ENCODE measurements around the gene EYS. TPM values are rescaled to one million over a fixed set of nuclear protein-coding genes. Genes with fewer than 3 reads are reported as not detected.
"Not testable (repeated sequence)": the region's sequence is repeated elsewhere in the genome, so short reads cannot be mapped to it uniquely, and the experiment has no call there.

EYS gene
- total RNA-seq, 2 donors from 2014 or later, result not detected

DNA sequence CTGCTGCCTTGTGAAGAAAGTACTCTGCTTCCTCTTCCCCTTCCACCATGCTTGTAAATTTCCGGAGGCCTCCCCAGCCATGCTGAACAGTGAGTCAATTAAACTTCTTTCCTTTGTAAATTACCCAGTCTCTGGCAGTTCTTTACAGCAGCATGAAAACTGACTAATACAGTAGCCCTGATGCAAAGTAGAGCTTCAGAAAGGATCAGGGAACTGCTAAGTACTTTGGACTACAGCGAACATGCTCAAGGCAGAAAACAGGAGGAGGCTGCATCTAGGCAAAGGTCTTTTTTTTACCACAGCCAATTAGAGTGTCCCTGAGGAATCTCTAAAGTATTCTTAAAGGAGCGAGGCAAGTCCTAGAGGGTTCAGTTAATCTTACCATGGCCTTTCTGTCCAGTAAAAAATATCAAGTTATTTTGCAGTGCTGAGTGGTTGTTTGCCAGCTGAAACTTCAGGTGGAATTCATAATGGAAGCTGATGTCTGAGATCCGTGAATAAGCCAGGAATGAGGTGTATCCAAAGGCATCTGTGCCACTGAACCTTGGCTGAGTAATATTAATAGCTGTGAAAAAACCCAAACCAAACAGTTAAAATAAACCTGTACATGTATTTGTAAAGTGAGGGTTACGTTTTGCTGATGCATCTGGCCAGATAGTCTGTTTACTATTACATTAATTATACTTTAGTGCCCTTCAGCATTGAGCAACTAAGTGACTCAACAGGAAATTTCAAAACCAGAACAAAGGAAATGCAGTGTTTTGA lies 1901.0 kb downstream of the EYS start:
- no peak for DNase-seq
- no peak overlapping the region for H3K4me3 Mint-ChIP-seq
- H3K9me3 Mint-ChIP-seq, result no peaks in the 10 kb centered on the region
- ATAC-seq (replicated peaks in 1 of 2), result no peak
- H3K27ac Mint-ChIP-seq, result no peak overlapping the region
- H3K36me3 Mint-ChIP-seq (ENCODE audit: insufficient read depth in 2 of 2), result no peaks in the 10 kb centered on the region
- peaks cover 11% of the 10 kb centered on the region for H3K27me3 Mint-ChIP-seq (ENCODE audit: low read depth)
- H3K4me1 Mint-ChIP-seq (ENCODE audit: low read depth), result no peaks in the 10 kb centered on the region

- peaks cover 8% of the 10 kb centered on the region for H3K27me3 Mint-ChIP-seq (ENCODE audit: low read depth)
- DNase-seq, result no peak
- no peaks in the 10 kb centered on the region for H3K36me3 Mint-ChIP-seq (ENCODE audit: insufficient read depth in 2 of 2)
- H3K27ac Mint-ChIP-seq, result no peak overlapping the region
- H3K9me3 Mint-ChIP-seq, result no peaks in the 10 kb centered on the region
- no peak for ATAC-seq (replicated peaks in 1 of 2)
- H3K4me1 Mint-ChIP-seq (ENCODE audit: low read depth), result no peaks in the 10 kb centered on the region
- no peak overlapping the region for H3K4me3 Mint-ChIP-seq
Measured at GRCh38 chr6:63805345-63805744, 1901.7 kb downstream of the EYS start.

DNA sequence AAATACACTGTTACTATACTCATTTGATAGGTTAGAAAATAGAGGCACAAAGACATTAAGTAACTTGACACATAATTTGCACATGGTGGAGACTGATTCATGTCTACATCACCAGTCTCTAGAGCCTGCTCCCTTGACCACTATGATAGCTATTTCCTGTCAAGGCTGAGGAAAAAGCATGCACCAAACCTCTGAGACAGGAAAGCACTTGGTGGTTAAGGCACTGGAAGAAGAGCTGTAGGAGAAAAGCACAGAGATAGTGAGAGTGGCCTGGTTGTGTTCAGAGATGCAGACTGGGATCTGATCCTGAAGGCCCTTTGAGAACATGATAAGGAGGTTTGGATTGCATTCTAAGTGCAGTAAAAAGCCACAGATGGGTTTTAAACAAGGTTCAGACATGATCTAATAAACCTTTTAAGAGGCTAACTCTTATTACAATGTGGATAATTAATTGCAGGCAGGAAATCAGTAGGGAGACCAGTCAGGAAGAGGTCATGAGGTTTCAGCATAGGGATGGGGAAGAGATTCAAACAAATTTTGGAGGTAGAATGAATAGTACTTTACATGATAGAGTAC lies 1902.6 kb downstream of the EYS start:
- Mint-ChIP-seq H3K9me3 (no peaks in the 10 kb centered on the region), H3K4me1 (ENCODE audit: low read depth) (no peaks in the 10 kb centered on the region), H3K27ac (no peak overlapping the region), H3K36me3 (ENCODE audit: insufficient read depth in 2 of 2) (no peaks in the 10 kb centered on the region), H3K27me3 (ENCODE audit: low read depth) (peaks cover 6% of the 10 kb centered on the region), H3K4me3 (no peak overlapping the region)
- DNase-seq (no peak), ATAC-seq (replicated peaks in 1 of 2) (no peak)

- Mint-ChIP-seq H3K9me3 (no peaks in the 10 kb centered on the region), H3K36me3 (ENCODE audit: insufficient read depth in 2 of 2) (no peaks in the 10 kb centered on the region), H3K27ac (no peak overlapping the region), H3K4me3 (no peak overlapping the region), H3K4me1 (ENCODE audit: low read depth) (no peaks in the 10 kb centered on the region), H3K27me3 (ENCODE audit: low read depth) (peaks cover 6% of the 10 kb centered on the region)
- ATAC-seq (replicated peaks in 1 of 2) (no peak), DNase-seq (no peak)
Measured at GRCh38 chr6:63803371-63803770, 1903.7 kb downstream of the EYS start.

- DNase-seq (no peak), ATAC-seq (replicated peaks in 1 of 2) (no peak)
- no peaks in the 10 kb centered on the region for H3K4me1 Mint-ChIP-seq (ENCODE audit: low read depth)
- no peak overlapping the region for H3K4me3 Mint-ChIP-seq
- no peak overlapping the region for H3K27ac Mint-ChIP-seq
- no peaks in the 10 kb centered on the region for H3K36me3 Mint-ChIP-seq (ENCODE audit: insufficient read depth in 2 of 2)
- H3K27me3 Mint-ChIP-seq (ENCODE audit: low read depth), result peaks cover 6% of the 10 kb centered on the region
- no peaks in the 10 kb centered on the region for H3K9me3 Mint-ChIP-seq
Measured at GRCh38 chr6:63802606-63803206, 1904.3 kb downstream of the EYS start.

GRCh38 chr6:63800386-63800785 lies 1906.6 kb downstream of the EYS start:
- ATAC-seq (replicated peaks in 1 of 2); H3K27ac Mint-ChIP-seq; H3K4me1 Mint-ChIP-seq (ENCODE audit: low read depth); H3K9me3 Mint-ChIP-seq; H3K4me3 Mint-ChIP-seq; H3K36me3 Mint-ChIP-seq (ENCODE audit: insufficient read depth in 2 of 2); DNase-seq; H3K27me3 Mint-ChIP-seq (ENCODE audit: low read depth): not testable (repeated sequence)

- Mint-ChIP-seq H3K27ac (no peak overlapping the region), H3K27me3 (ENCODE audit: low read depth) (peaks cover 10% of the 10 kb centered on the region)
Measured at GRCh38 chr6:63799813-63800212, 1907.2 kb downstream of the EYS start.

GRCh38 chr6:63799313-63799712 lies 1907.7 kb downstream of the EYS start:
- ATAC-seq (replicated peaks in 1 of 2), result no peak
- DNase-seq, result no peak
- H3K4me3 Mint-ChIP-seq, result no peak overlapping the region
- H3K36me3 Mint-ChIP-seq (ENCODE audit: insufficient read depth in 2 of 2), result no peaks in the 10 kb centered on the region
- H3K4me1 Mint-ChIP-seq (ENCODE audit: low read depth), result no peaks in the 10 kb centered on the region
- H3K9me3 Mint-ChIP-seq, result no peaks in the 10 kb centered on the region
- peaks cover 11% of the 10 kb centered on the region for H3K27me3 Mint-ChIP-seq (ENCODE audit: low read depth)
- H3K27ac Mint-ChIP-seq, result no peak overlapping the region

More at GRCh38 chr6:63799813-63800212, 1907.2 kb downstream of the EYS start:
- ATAC-seq (replicated peaks in 1 of 2), result no peak
- no peak overlapping the region for H3K4me3 Mint-ChIP-seq
- no peaks in the 10 kb centered on the region for H3K9me3 Mint-ChIP-seq
- H3K36me3 Mint-ChIP-seq (ENCODE audit: insufficient read depth in 2 of 2), result no peaks in the 10 kb centered on the region
- no peaks in the 10 kb centered on the region for H3K4me1 Mint-ChIP-seq (ENCODE audit: low read depth)
- no peak for DNase-seq

DNA sequence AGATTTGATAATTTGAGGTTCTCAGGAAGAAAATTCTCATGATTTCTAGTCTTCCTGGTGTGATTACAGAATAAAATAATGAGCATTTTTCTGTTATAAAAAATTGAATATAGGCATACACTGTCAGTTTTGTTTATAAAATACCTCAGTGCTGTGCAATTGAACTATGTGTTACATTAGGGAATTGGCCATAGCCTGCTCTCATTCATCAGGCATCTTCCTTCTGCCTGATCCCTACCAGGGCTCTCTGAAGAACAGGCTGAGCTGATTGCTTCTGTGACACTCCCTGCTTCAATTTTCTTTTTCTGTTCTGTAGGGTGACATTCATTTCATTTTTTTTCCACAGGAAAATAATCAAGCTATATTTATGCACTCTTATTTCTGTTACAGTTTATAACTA lies 1908.6 kb downstream of the EYS start:
- Mint-ChIP-seq H3K4me1 (ENCODE audit: low read depth) (no peaks in the 10 kb centered on the region), H3K27me3 (ENCODE audit: low read depth) (peaks cover 11% of the 10 kb centered on the region), H3K27ac (no peak overlapping the region), H3K36me3 (ENCODE audit: insufficient read depth in 2 of 2) (no peaks in the 10 kb centered on the region), H3K4me3 (no peak overlapping the region), H3K9me3 (no peaks in the 10 kb centered on the region)
- ATAC-seq (replicated peaks in 1 of 2) (no peak), DNase-seq (no peak)

- no peak overlapping the region for H3K4me3 Mint-ChIP-seq
- no peaks in the 10 kb centered on the region for H3K9me3 Mint-ChIP-seq
- H3K27ac Mint-ChIP-seq, result no peak overlapping the region
- no peak for DNase-seq
- no peaks in the 10 kb centered on the region for H3K36me3 Mint-ChIP-seq (ENCODE audit: insufficient read depth in 2 of 2)
- H3K4me1 Mint-ChIP-seq (ENCODE audit: low read depth), result no peaks in the 10 kb centered on the region
- H3K27me3 Mint-ChIP-seq (ENCODE audit: low read depth), result peaks cover 11% of the 10 kb centered on the region
- ATAC-seq (replicated peaks in 1 of 2), result no peak
Measured at GRCh38 chr6:63797721-63798120, 1909.3 kb downstream of the EYS start.

DNA sequence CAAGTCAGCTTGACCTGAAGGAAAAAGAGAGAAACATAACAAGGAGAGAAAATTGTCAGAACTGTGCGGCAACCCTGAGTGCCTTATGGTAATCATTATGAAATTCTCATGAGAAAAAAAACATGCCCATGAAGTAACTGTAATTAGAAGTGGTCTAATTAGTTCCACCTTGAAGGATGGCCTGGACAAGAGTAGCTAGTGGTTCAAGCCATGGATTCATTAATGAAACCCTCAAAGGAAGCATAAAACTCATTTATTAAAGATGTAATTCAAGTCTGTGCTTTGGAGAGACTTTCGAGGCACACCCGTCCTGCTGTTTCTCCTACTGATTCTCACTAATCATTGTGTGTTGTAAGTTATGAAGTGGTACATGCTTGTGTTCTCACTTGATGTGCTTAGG lies 1911.2 kb downstream of the EYS start:
- no peak overlapping the region for H3K27ac Mint-ChIP-seq

DNA sequence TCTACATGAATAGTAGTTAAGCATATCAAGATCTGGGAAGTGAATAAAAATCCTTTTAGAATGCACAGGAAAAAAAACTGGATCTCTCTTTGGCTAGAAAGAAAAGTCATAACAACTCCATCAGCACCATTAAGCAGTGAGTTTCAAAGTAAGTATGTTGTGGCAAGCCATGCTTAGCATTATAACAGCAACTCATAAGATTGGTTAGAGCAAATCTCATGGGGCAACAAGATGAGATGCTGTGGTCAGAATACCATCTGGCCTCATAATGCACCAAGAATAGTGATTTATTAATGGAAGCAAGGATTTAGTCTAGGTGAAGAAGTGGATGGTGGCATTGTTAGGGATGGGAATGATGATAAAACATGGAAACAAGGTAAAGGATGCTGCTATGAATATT lies 1912.0 kb downstream of the EYS start:
- Mint-ChIP-seq H3K4me1 (ENCODE audit: low read depth) (no peaks in the 10 kb centered on the region), H3K36me3 (ENCODE audit: insufficient read depth in 2 of 2) (no peaks in the 10 kb centered on the region), H3K27me3 (ENCODE audit: low read depth) (peaks cover 5% of the 10 kb centered on the region), H3K4me3 (no peak overlapping the region), H3K9me3 (no peaks in the 10 kb centered on the region), H3K27ac (no peak overlapping the region)
- ATAC-seq (replicated peaks in 1 of 2) (no peak), DNase-seq (no peak)

More for the DNA sequence above, 1911.2 kb downstream of the EYS start:
- no peaks in the 10 kb centered on the region for H3K36me3 Mint-ChIP-seq (ENCODE audit: insufficient read depth in 2 of 2)
- H3K4me3 Mint-ChIP-seq, result no peak overlapping the region
- no peaks in the 10 kb centered on the region for H3K4me1 Mint-ChIP-seq (ENCODE audit: low read depth)
- DNase-seq (no peak), ATAC-seq (replicated peaks in 1 of 2) (no peak)
- peaks cover 6% of the 10 kb centered on the region for H3K27me3 Mint-ChIP-seq (ENCODE audit: low read depth)
- H3K9me3 Mint-ChIP-seq, result no peaks in the 10 kb centered on the region

DNA sequence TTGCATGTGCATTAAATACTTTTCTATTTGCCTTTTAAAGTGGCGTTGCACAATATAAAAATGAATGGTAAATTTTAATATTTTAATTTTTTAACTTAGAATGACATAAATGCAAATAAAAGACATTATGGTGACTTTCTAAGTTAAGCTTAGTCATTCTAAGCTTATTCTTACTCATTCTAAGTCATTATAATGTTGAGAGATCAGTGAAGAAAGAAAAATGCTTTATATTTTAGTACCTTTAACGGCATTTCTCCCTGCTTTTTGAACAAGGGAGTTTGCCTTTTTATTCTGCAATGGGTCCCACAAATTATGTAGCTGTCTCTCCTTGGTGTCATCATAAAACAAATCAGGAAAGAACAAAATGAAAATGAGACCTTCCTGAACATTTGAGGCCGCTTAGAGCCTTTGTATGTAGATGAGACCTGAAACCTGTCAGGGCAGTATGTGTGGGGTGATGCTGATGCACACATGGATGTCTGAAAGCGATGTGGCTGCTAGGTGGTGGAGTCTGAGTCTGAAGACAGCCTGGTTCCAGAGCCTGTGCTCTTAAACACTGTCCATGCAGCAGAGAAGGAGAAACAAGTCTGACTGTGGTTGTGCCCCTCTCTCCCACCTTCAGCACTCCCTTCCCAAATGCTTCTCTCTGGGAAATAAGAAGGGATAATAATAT lies 1913.4 kb downstream of the EYS start:
- DNase-seq (no peak), ATAC-seq (replicated peaks in 1 of 2) (no peak)
- peaks cover 5% of the 10 kb centered on the region for H3K27me3 Mint-ChIP-seq (ENCODE audit: low read depth)
- H3K36me3 Mint-ChIP-seq (ENCODE audit: insufficient read depth in 2 of 2), result no peaks in the 10 kb centered on the region
- H3K4me1 Mint-ChIP-seq (ENCODE audit: low read depth), result no peaks in the 10 kb centered on the region
- H3K27ac Mint-ChIP-seq, result no peak overlapping the region
- no peaks in the 10 kb centered on the region for H3K9me3 Mint-ChIP-seq
- H3K4me3 Mint-ChIP-seq, result no peak overlapping the region

All from activated T-cell treated with anti-CD3 and anti-CD28 coated beads, Interleukin-2, amount 50 U/mL, for 72 hours (primary cell).